ENCODE results near the gene HOXC9. TPM values are rescaled to one million over a fixed set of nuclear protein-coding genes. Genes with fewer than 3 reads are reported as not detected.

Gene HOXC9
- total RNA-seq, 1 donor from 2014 or later, result not detected

GRCh38 chr12:54042970-54043853 is 43.3 kb downstream of the HOXC9 start:
- Mint-ChIP-seq H3K4me3 (no peak overlapping the region), H3K36me3 (ENCODE audit: low read depth) (no peaks in the 10 kb centered on the region), H3K27me3 (peaks cover 89% of the 10 kb centered on the region), H3K27ac (no peak overlapping the region), H3K9me3 (no peaks in the 10 kb centered on the region), H3K4me1 (peaks cover 7% of the 10 kb centered on the region)
- no peak for DNase-seq
- intact Hi-C loops (cut with micrococcal nuclease), result no loop called here

GRCh38 chr12:54044425-54045103 is 44.6 kb downstream of the HOXC9 start:
- Mint-ChIP-seq H3K36me3 (ENCODE audit: low read depth) (no peaks in the 10 kb centered on the region), H3K27me3 (peaks cover 90% of the 10 kb centered on the region), H3K4me1 (peaks cover 7% of the 10 kb centered on the region), H3K27ac (no peak overlapping the region), H3K9me3 (no peaks in the 10 kb centered on the region), H3K4me3 (no peak overlapping the region)
- no peak for DNase-seq
- intact Hi-C loops (cut with micrococcal nuclease), result no loop called here

GRCh38 chr12:54045401-54045800 is 45.4 kb downstream of the HOXC9 start:
- H3K27ac Mint-ChIP-seq, result no peak overlapping the region

GRCh38 chr12:54045868-54046521 is 46.0 kb downstream of the HOXC9 start:
- Mint-ChIP-seq H3K4me1 (peaks cover 13% of the 10 kb centered on the region), H3K36me3 (ENCODE audit: low read depth) (no peaks in the 10 kb centered on the region), H3K27ac (no peak overlapping the region), H3K27me3 (peaks cover 92% of the 10 kb centered on the region), H3K4me3 (no peak overlapping the region), H3K9me3 (no peaks in the 10 kb centered on the region)
- intact Hi-C loops (cut with micrococcal nuclease), result loop anchor here (2.0 kb wide), 2 partner anchors 13 to 71 kb away; partner anchors contain the start of genes HOTAIR and HOXC5
- no peak for DNase-seq

More at GRCh38 chr12:54045401-54045800, 45.4 kb downstream of the HOXC9 start:
- Mint-ChIP-seq H3K4me3 (no peak overlapping the region), H3K9me3 (no peaks in the 10 kb centered on the region), H3K4me1 (peaks cover 12% of the 10 kb centered on the region), H3K36me3 (ENCODE audit: low read depth) (no peaks in the 10 kb centered on the region), H3K27me3 (peaks cover 90% of the 10 kb centered on the region)
- DNase-seq, result no peak
- intact Hi-C loops (cut with micrococcal nuclease), result no loop called here

GRCh38 chr12:54046809-54047159 is 46.8 kb downstream of the HOXC9 start:
- Mint-ChIP-seq H3K4me3 (no peak overlapping the region), H3K9me3 (no peaks in the 10 kb centered on the region)

GRCh38 chr12:54047160-54047963 is 47.4 kb downstream of the HOXC9 start:
- intact Hi-C loops (cut with micrococcal nuclease), result loop anchor here (2.0 kb wide), 2 partner anchors 15 to 73 kb away; partner anchors contain the start of genes HOTAIR and HOXC5
- no peak overlapping the region for H3K27ac Mint-ChIP-seq
- peaks cover 2% of the 10 kb centered on the region for H3K36me3 Mint-ChIP-seq (ENCODE audit: low read depth)
- H3K27me3 Mint-ChIP-seq, result peaks cover 98% of the 10 kb centered on the region
- peaks cover 15% of the 10 kb centered on the region for H3K4me1 Mint-ChIP-seq
- no peaks in the 10 kb centered on the region for H3K9me3 Mint-ChIP-seq
- no peak overlapping the region for H3K4me3 Mint-ChIP-seq
- no peak for DNase-seq

More at GRCh38 chr12:54046809-54047159, 46.8 kb downstream of the HOXC9 start:
- DNase-seq, result no peak
- Mint-ChIP-seq H3K27ac (no peak overlapping the region), H3K27me3 (peaks cover 95% of the 10 kb centered on the region), H3K36me3 (ENCODE audit: low read depth) (peaks cover under 1% of the 10 kb centered on the region), H3K4me1 (peaks cover 13% of the 10 kb centered on the region)
- intact Hi-C loops (cut with micrococcal nuclease), result loop anchor here (2.0 kb wide), 2 partner anchors 14 to 72 kb away; partner anchors contain the start of genes HOTAIR and HOXC5

- no peaks in the 10 kb centered on the region for H3K9me3 Mint-ChIP-seq
- no peak overlapping the region for H3K4me3 Mint-ChIP-seq
- H3K4me1 Mint-ChIP-seq, result peaks cover 18% of the 10 kb centered on the region
- peaks cover 2% of the 10 kb centered on the region for H3K36me3 Mint-ChIP-seq (ENCODE audit: low read depth)
- DNase-seq, result no peak
- H3K27ac Mint-ChIP-seq, result no peak overlapping the region
- intact Hi-C loops (cut with micrococcal nuclease), result loop anchor here (2.0 kb wide), 2 partner anchors 15 to 73 kb away; partner anchors contain the start of genes HOTAIR and HOXC5
- peaks cover 97% of the 10 kb centered on the region for H3K27me3 Mint-ChIP-seq
These were observed 48.0 kb downstream of the HOXC9 start for GRCh38 chr12:54047964-54048303.

GRCh38 chr12:54048406-54049093 is 48.6 kb downstream of the HOXC9 start:
- Mint-ChIP-seq H3K4me1 (peaks cover 21% of the 10 kb centered on the region), H3K27me3 (peaks cover 95% of the 10 kb centered on the region), H3K4me3 (no peak overlapping the region), H3K36me3 (ENCODE audit: low read depth) (peaks cover 2% of the 10 kb centered on the region), H3K9me3 (no peaks in the 10 kb centered on the region), H3K27ac (no peak overlapping the region)
- intact Hi-C loops (cut with micrococcal nuclease), result no loop called here
- DNase-seq, result no peak

- intact Hi-C loops (cut with micrococcal nuclease), result no loop called here
- H3K27ac Mint-ChIP-seq, result no peak overlapping the region
- no peaks in the 10 kb centered on the region for H3K9me3 Mint-ChIP-seq
- H3K27me3 Mint-ChIP-seq, result peaks cover 95% of the 10 kb centered on the region
- H3K36me3 Mint-ChIP-seq (ENCODE audit: low read depth), result peaks cover 2% of the 10 kb centered on the region
- no peak for DNase-seq
- peaks cover 23% of the 10 kb centered on the region for H3K4me1 Mint-ChIP-seq
- H3K4me3 Mint-ChIP-seq, result no peak overlapping the region
These were observed 49.1 kb downstream of the HOXC9 start for GRCh38 chr12:54049108-54049507.

GRCh38 chr12:54050482-54050810 is 50.5 kb downstream of the HOXC9 start:
- no peak for DNase-seq
- intact Hi-C loops (cut with micrococcal nuclease), result loop anchor here (5.0 kb wide), 3 partner anchors 53 to 123 kb away; partner anchors contain the start of gene HOXC12
- Mint-ChIP-seq H3K4me1 (peaks cover 24% of the 10 kb centered on the region), H3K27me3 (peaks cover 93% of the 10 kb centered on the region), H3K9me3 (no peaks in the 10 kb centered on the region), H3K36me3 (ENCODE audit: low read depth) (peaks cover 2% of the 10 kb centered on the region), H3K27ac (no peak overlapping the region), H3K4me3 (no peak overlapping the region)

GRCh38 chr12:54051026-54051842 is 51.3 kb downstream of the HOXC9 start:
- no peak overlapping the region for H3K27ac Mint-ChIP-seq
- peaks cover 24% of the 10 kb centered on the region for H3K4me1 Mint-ChIP-seq
- H3K36me3 Mint-ChIP-seq (ENCODE audit: low read depth), result peaks cover 2% of the 10 kb centered on the region
- no peaks in the 10 kb centered on the region for H3K9me3 Mint-ChIP-seq
- H3K4me3 Mint-ChIP-seq, result no peak overlapping the region
- intact Hi-C loops (cut with micrococcal nuclease), result loop anchor here (5.0 kb wide), 3 partner anchors 54 to 124 kb away; partner anchors contain the start of gene HOXC12
- peaks cover 94% of the 10 kb centered on the region for H3K27me3 Mint-ChIP-seq
- DNase-seq, result no peak

GRCh38 chr12:54051874-54052437 is 52.0 kb downstream of the HOXC9 start:
- Mint-ChIP-seq H3K4me1 (peaks cover 24% of the 10 kb centered on the region), H3K9me3 (no peaks in the 10 kb centered on the region), H3K36me3 (ENCODE audit: low read depth) (peaks cover 2% of the 10 kb centered on the region), H3K27me3 (peaks cover 92% of the 10 kb centered on the region), H3K4me3 (peak overlapping the region; percentile 5), H3K27ac (no peak overlapping the region)
- intact Hi-C loops (cut with micrococcal nuclease), result loop anchor here (5.0 kb wide), 3 partner anchors 55 to 125 kb away; partner anchors contain the start of gene HOXC12
- no peak for DNase-seq
